Transverse colon (tissue), 4 donors: Measurements from ENCODE around the gene CPSF4L. TPM values are rescaled to one million over a fixed set of nuclear protein-coding genes. Genes with fewer than 3 reads are reported as not detected.

Experiments
- total RNA-seq, 4 donors: library from RNA; depleted of rRNA; stranded (reverse); fragments of >200 nt; gene quantifications; one replicate each; pipeline ENCODE4 v1.1.0, GENCODE V29; 2016

The CPSF4L gene
- total RNA-seq, 4 donors from 2014 or later: not detected

Other genes starting within 250 kb of the CPSF4L start
- 10 to 100 TPM; 20.7 to 49.7 (median 33.3) TPM for gene SLC39A11, start 169.2 kb downstream of the CPSF4L start, total RNA-seq
- 1 to 10 TPM in 2 of 4 donors, under 1 TPM in 2; under 0.01 to 1.7 (median 0.81) TPM for gene SSTR2, start 96.9 kb downstream of the CPSF4L start, total RNA-seq
- gene COG1, start 68.8 kb downstream of the CPSF4L start, total RNA-seq: 100 to 1,000 TPM in 1 of 4 donors, 10 to 100 TPM in 3; 54.2 to 126 (median 69.1) TPM
- 10 to 100 TPM; 54.9 to 75.6 (median 69.6) TPM for gene CDC42EP4, start 50.1 kb upstream of the CPSF4L start, total RNA-seq